ENCODE results near the gene DNAAF5.

DNAAF5 gene

DNA sequence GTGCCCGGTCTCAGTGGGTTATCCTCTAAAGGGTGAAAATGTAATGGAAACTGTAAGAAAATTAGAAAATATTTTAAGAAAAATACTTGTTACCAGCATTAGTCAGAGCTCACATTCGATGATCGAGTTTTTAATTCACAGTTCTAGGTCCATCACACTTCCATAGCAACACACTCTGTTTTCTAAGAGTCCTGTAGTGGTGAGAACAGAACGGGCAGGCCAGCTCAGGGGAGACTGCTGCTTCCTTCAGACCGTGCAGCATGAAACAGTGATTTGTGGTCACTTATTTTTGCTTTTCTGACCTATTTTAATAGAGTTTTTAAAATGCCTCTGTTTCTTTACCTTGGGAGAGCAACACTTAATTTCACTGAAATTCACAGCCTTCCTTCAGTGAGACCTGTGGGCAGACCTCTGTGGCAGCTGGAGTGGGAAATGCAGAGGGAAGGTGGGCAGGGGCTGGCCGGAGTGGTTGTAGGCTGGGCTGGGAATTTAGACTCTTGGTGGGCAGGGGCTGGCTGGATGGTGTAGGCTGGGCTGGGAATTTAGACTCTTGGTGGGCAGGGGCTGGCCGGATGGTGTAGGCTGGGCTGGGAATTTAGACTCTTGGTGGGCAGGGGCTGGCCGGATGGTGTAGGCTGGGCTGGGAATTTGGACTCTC is 107.2 kb downstream of the DNAAF5 start:
- no peak for DNase-seq (ENCODE audit: low read depth, low spot score)

DNA sequence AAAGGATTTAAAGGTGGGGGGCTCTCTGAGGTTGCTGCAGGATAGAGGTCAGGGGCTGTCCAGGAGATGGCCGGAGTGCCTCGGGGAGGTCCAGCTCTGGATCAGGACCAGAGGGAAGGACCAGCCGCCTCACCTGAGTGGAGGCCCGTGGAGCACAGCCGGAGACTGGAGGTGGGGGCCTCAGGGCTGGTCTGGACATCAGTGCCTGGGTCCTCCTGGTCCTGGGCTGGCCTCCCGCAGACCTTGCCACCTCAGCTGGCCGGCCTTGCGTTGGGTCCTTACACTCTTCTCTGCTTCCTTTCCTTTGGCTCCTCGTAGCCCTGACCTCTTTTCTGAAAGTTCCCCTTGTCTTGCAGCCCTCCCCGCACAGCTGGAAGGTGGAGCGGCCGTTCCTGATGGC is 107.8 kb downstream of the DNAAF5 start:
- no peak for DNase-seq (ENCODE audit: low read depth, low spot score)

DNA sequence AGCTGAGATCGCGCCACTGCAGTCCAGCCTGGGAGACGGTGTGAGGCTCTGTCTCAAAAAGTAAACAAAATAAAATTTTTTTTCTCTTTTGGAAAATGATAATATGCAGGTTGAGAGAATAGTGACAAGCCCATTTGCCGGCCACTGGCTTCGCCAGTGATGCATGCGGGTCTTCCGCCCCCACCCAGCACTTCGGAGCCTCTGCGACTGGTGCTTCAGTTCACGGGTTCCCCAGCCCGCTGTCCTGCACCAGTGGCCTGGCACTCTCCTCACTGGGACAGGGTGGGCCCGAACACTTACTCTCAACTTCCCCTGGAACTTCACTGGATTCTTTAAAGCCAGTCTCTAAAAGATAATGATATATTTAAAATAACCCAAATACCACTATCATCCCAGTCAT is 108.5 kb downstream of the DNAAF5 start:
- DNase-seq (ENCODE audit: low read depth, low spot score), result no peak

DNA sequence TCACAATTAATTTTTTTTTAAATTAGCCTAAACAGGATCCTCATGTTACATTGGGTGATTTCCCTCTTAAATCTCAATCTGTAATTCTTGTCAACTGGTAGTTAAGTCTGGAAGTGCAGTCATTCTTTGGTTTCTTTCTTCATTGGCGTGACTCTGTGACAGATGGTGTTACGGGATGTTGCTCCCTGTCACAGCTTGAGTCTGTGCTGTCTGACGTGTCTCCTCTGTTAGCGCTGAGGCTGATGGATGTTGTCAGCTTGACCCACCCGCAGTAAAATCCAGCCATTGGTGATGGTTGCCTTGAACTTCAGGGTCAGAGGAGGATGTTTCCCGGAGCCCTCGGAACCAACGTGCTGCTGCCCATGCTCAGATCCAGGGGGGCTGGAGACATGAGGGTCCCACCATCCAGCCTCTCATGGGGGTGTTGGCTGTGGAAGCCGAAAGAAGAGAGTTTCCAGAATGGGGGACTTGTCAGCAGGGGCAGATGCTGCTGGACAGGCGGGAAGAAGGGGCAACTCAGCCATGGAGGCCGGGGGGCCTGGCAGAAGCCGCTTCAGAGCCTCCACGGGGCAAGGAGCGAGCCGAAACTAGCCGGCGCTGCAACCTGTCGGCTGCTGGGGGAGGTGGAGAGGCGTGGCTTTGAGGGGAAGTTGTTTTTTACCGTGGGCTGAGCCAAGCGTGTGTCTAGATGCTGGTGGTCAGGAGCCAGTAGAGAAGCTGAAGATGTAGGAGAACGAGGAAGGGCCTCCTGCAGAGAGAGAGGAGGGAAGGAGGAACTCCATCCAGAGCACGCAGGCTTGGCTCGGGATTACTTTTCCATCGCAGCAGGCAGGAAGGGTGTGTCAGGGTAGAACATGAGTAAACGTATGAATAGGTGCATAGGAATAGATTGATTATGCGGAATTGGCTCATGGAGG is 109.2 kb downstream of the DNAAF5 start:
- no peak for DNase-seq (ENCODE audit: low read depth, low spot score)
